MM.1S (cell line): ENCODE data around the gene MMAA.

Experiments
- EZH2 ChIP-seq: fragments of 300-600 bp; sonication (generic); optimal IDR thresholded peaks from 2 replicates; pipeline ENCODE3; 2017; ENCODE audit warnings: low read depth, mild to moderate bottlenecking, antibody characterized with exemption, low read length, mixed read lengths
- EZH2phosphoT487 ChIP-seq: fragments of 300-600 bp; sonication (generic); IDR thresholded peaks from 2 replicates; pipeline ENCODE4 v1.6.1; 2018; ENCODE audit warnings: antibody characterized with exemption, low read length
- TF ChIP-seq, protein P1 (sequence below): fragments of 300-600 bp; sonication (generic); IDR thresholded peaks from 2 replicates; pipeline ENCODE4 v1.5.1; 2016; ENCODE audit warnings: antibody characterized with exemption, low read length, mixed read lengths

- TF ChIP-seq EZH2: no peak
- TF ChIP-seq, protein P1, sequence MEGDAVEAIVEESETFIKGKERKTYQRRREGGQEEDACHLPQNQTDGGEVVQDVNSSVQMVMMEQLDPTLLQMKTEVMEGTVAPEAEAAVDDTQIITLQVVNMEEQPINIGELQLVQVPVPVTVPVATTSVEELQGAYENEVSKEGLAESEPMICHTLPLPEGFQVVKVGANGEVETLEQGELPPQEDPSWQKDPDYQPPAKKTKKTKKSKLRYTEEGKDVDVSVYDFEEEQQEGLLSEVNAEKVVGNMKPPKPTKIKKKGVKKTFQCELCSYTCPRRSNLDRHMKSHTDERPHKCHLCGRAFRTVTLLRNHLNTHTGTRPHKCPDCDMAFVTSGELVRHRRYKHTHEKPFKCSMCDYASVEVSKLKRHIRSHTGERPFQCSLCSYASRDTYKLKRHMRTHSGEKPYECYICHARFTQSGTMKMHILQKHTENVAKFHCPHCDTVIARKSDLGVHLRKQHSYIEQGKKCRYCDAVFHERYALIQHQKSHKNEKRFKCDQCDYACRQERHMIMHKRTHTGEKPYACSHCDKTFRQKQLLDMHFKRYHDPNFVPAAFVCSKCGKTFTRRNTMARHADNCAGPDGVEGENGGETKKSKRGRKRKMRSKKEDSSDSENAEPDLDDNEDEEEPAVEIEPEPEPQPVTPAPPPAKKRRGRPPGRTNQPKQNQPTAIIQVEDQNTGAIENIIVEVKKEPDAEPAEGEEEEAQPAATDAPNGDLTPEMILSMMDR: no peak
- no peak for TF ChIP-seq EZH2phosphoT487
Measured at GRCh38 chr4:145639186-145639698, 20.1 kb downstream of the MMAA start.
